Keratinocyte (primary cell): Measurements from ENCODE around the gene DNAJC27.

Source experiments
- EZH2 ChIP-seq: IDR thresholded peaks from one replicate; pipeline ENCODE4 v1.6.1; 2012; ENCODE audit warnings: inconsistent platforms, mild to moderate bottlenecking, low read length, moderate library complexity
- TF ChIP-seq, protein P1 (sequence below), 3 experiments: IDR thresholded peaks in 1 of 3; conservative IDR thresholded peaks in 1 of 3; optimal IDR thresholded peaks in 1 of 3; 2 replicates in 2 of 3; 3 replicates in 1 of 3; pipeline versions ENCODE3 to v1.5.1; 2011; ENCODE audit warnings: low read length in 3 of 3, mild to moderate bottlenecking in 3 of 3, moderate library complexity in 2 of 3, control low read depth in 1 of 3, inconsistent platforms in 1 of 3; ENCODE audit not compliant: insufficient read depth in 2 of 3; ENCODE audit errors: extremely low read depth in 1 of 3

DNA sequence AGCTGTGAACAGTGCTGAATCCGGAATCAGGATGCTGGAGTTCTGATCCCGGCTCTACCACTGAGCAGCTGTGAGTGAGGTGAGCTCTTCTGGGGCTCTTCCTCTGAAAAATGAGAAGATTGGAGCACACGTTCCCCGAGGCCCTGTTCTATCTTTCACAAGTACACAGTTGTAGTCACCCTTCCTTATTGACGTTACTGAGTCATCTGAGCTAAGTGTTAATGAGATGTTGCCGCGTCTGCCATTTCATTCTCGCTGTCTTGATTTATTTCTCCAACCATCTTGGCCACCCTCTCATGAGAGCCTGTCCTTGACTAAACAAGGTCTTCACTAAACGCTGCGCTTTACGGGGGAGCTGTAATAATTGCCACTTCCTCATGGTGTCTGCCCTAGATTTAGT is 38.2 kb upstream of the DNAJC27 start:
- TF ChIP-seq, protein P1, sequence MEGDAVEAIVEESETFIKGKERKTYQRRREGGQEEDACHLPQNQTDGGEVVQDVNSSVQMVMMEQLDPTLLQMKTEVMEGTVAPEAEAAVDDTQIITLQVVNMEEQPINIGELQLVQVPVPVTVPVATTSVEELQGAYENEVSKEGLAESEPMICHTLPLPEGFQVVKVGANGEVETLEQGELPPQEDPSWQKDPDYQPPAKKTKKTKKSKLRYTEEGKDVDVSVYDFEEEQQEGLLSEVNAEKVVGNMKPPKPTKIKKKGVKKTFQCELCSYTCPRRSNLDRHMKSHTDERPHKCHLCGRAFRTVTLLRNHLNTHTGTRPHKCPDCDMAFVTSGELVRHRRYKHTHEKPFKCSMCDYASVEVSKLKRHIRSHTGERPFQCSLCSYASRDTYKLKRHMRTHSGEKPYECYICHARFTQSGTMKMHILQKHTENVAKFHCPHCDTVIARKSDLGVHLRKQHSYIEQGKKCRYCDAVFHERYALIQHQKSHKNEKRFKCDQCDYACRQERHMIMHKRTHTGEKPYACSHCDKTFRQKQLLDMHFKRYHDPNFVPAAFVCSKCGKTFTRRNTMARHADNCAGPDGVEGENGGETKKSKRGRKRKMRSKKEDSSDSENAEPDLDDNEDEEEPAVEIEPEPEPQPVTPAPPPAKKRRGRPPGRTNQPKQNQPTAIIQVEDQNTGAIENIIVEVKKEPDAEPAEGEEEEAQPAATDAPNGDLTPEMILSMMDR (optimal IDR thresholded peaks at IDR 0.05 in 1 of 3, IDR thresholded peaks at IDR 0.05 in 1 of 3, conservative IDR thresholded peaks at IDR 0.05 in 1 of 3; ENCODE audit: extremely low read depth in 1 of 3, insufficient read depth in 2 of 3, low read length in 3 of 3), result no peak
- no peak for TF ChIP-seq EZH2
